HG02870 (cell line): ENCODE results near the gene JUN.

ENCODE experiments used
- ATAC-seq: cut with Tn5 transposase; IDR thresholded peaks from one replicate; pipeline ENCODE4 v1.9.1; 2021; ENCODE audit warnings: mild to moderate bottlenecking, moderate library complexity; ENCODE audit not compliant: unreplicated experiment

The JUN gene

DNA sequence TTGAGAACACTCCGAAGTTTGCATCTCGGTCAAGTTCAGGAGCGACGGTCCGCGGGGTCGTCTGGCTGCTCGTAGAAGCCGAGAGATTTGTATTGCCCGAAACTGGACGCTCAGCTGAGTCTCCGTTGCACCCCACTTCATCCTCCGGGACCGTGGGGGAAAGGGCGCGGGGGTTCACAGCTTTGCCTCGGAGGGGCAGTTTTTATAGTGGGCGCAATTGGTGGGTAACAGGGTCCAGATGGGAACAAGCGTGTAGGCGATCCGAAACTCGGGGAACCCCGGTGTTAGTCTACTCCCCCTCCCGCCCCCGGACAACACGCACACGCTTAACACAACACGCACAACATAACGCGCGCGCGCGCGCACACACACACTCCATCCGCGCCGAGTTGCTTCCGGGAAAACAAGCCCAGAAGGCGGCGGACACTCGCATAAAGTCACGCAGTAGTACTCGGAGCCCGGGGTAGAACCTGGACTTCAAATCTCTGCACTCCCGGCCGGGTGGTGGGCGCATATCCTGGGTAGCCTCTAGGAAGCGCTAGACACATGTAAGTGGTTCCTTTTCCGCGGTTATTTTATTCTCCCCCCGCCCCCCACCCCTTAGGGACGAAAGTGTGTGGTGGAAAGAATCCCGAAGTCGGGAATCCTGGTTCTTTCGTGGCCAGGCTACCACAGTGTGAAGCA, 1.1 kb upstream of the JUN start:
- no peak for ATAC-seq

DNA sequence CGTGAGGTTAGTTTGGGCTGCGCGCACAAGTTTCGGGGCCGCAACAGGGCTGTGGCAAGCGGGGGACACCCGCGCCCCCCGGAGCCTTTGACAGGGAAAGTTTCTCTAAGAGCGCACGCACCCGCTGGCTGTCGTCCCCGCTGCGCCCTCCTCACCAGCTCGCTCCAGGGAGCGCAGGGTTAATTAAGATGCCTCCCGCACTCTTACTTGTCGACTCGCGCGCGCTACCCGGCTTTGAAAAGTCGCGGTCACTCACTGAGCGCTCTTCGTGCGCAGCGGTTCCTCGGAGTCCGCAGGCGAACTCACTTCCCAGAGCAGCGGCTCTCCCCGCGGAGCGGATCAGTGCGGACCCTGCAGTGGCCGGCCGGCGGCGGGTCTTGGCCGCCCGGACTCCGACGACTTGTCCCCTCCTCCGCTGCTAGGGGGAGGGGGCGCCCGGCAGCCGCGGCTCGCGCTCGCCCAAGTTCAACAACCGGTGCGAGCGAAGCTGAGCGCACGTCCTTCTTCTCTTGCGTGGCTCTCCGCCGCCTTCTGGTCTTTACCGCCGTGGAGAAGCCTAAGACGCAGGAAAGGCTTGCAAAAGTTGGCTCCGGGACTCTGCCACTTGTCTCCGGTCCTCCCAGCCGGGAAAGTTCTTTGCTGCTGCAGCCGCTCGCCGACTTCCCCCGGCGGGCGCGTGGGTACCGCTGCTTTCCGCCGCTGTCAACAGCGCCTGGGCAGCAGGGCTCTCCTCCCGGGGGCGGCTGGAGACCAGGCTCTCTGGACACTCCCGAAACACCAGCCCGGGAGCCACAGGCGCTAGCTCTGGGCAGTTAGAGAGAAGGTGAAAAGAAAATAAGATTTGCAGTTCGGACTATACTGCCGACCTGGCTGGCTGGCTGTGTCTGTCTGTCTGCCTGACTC, 506 bp downstream of the JUN start:
- peak; percentile 6 for ATAC-seq

DNA sequence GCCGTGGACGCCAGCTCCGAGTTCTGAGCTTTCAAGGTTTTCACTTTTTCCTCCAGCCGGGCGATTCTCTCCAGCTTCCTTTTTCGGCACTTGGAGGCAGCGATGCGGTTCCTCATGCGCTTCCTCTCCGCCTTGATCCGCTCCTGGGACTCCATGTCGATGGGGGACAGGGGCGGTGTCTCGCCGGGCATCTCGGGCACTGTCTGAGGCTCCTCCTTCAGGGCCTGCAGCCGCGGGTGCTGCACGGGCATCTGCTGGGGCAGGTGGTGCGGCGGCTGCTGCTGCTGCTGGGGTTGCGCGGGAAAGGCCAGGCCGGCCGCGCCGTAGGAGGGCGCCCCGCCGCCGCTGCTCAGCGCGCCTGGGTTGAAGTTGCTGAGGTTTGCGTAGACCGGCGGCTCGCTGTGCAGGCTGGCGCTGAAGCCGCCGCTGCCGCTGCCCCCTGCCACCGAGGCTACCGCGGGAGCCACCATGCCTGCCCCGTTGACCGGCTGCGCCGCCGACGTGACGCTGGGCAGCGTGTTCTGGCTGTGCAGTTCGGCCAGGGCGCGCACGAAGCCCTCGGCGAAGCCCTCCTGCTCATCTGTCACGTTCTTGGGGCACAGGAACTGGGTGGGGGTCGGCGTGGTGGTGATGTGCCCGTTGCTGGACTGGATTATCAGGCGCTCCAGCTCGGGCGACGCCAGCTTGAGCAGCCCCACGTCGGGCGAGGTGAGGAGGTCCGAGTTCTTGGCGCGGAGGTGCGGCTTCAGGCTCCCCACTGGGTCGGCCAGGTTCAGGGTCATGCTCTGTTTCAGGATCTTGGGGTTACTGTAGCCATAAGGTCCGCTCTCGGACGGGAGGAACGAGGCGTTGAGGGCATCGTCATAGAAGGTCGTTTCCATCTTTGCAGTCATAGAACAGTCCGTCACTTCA, 1.4 kb downstream of the JUN start:
- ATAC-seq, result no peak

- no peak for ATAC-seq
These were observed 2.2 kb downstream of the JUN start for GRCh38 chr1:58781541-58782177.

DNA sequence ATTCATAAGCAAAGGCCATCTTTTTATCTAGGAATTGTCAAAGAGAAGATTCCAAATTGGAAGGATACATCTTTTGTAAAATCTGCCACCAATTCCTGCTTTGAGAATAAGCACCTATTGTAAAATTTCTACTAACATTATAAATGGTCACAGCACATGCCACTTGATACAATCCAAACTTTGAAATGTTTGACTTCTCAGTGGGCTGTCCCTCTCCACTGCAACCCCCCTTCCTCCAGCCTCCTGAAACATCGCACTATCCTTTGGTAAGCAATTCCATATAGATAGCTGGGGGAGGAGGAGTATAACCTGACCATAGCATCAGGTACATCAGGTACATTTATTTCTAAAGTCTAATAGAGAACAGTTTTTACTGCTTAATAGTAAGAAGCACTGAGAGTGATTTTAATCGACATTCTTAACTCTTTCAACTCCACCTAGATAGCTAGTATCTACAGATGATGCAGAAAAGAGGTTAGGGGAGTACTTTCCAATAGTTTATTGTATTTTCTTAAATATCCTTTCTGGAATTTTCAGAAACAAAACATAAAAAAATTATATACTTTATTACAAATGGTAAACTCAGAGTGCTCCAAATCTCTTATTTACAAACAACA, 2.9 kb downstream of the JUN start:
- no peak for ATAC-seq

GRCh38 chr1:58780411-58780810, 3.4 kb downstream of the JUN start:
- ATAC-seq, result no peak

DNA sequence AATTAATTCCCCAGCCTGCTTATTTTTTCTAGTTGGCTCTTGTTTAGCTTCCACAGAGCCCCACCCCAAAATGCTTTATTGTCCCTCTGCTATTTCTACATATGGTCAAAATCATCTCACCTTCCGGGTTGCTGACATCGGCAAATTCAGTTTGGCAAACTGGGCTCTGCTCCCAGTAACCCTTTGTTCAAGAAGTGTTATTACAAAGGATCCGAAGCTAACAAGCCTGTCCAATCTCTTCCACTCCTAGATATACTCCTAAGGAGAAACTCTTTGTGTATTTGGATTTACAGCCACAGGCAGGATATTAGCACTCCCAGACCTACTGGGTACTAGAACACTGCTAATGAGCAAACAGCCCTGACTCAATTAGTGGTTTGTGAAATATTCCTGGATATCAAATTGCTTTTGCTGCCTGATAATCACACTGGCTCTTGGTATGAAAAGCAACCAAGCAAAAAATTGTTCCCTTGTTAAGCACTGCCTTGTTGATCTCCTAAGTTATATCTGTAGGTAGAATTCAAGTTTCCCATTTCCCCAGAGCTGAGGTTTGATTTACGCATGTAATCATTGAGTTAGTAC, 4.0 kb downstream of the JUN start:
- no peak for ATAC-seq

- no peak for ATAC-seq
These were observed 4.6 kb downstream of the JUN start for GRCh38 chr1:58779059-58779754.

DNA sequence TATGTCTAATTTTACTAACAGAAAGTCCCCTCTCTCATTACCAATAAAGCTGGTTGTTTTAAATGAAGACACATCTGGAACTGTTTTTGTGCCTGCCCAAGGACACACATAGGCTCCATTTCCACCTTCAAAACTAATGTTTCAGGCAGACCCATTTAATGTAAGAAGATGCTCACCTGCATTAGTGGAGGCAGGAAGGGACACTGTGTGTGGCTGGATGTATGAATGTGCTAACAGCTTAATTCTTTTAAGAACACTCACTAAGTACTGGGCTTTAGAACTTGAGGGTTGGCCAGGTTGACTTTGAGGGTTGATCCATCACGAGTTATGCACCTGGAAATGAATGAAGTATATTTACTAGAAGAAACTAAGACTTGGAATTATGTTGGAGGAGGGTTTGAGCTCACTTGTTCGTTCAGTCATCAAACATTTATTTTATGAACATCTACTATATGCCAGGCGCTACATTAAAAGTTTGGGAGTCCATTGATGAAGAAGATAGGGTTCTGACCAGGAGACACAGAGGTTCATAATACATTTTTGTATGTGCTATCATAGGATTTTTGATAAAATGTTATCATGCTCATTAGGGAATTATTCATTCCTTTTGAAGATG, 5.4 kb downstream of the JUN start:
- no peak for ATAC-seq

GRCh38 chr1:58774027-58774426, 9.8 kb downstream of the JUN start:
- no peak for ATAC-seq

- ATAC-seq, result peak; percentile 58
These were observed 10.4 kb downstream of the JUN start for GRCh38 chr1:58773406-58773840.

DNA sequence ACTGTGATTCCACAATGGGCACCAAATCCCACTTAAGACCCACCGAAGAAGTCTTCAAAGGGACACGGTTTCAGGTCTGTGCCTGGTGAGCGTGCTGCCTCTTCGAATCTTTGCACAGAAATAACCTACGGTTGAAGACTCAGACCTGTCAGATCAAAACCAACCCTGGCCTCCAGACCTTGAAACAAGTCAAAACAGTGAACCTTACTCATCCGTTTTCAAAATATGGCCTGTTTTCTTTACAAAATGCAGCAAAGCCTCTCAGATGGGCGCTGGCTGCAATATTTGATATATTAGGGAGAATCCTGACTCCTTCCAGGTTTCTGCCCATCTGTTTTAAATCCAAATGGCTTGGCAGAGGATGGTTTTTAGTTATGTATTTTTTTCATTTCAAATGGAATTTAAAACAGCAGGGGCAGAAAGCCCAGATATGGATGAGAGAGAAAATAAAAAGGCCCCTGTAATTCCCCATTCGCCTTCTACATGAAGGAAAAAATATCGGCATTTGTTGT, 14.0 kb downstream of the JUN start:
- ATAC-seq, result no peak

DNA sequence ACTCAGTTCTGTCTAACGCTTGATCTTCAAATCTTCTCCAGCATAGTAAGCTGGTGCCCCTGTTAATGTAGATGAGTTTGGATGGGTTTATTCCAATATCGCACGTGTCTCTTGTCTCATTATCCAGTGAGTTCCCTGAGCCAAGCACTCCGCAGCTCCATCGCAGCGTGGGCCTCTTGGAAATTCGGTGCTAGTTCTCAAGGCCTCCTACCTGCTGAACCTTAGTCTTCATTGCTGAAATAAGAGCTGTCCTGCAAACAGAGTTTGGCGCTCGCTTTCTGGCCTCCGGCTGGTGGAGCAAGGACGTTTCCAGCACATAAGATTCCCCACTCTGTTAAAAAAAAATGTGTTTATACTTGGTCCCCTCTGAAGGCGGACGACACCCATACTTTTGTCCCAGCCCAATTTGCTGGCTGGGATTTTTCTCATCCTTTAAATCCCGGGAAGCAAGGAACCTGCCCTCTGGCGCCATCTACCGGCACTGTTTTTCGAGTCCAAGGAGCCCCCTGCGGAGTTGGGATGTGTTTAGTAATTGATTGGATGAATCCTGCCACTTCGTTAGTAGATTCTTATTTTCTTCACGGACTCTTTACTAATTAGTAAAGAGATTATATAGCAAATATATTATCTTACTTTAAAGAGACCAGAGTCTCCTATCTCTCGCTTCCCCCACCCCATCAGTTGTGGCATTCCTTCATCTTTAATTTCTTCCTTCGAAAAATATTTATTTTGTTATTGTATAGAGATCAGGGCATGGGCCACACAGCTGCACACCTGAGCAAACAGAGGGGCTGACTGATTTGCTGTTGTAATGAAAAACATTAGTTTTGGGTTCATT, 14.7 kb downstream of the JUN start:
- no peak for ATAC-seq

DNA sequence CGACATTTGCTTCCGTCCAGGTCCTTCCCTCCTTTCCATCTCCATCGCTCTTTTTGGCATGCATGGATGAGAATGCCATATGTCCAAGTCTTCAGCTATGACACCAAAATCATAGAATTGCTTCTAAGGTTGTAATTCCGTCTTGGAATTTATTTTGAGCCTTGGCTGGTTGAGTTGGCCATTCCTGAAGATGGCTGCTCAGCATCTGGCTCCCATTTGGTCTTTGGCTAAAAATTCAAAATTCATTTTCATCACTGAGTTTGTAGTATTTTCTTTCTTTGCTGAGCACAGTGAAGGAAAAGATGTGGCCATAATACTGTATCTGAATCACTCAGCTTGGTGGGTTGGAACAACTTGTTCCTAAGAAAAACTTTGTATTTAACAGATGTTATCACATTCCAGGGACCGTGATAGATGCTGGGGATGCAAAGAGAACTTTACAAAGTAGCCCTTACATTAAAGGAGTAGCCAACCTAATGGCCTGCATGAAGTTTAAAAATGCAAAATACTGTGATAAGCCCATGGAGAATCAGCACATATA, 15.6 kb downstream of the JUN start:
- ATAC-seq, result no peak

DNA sequence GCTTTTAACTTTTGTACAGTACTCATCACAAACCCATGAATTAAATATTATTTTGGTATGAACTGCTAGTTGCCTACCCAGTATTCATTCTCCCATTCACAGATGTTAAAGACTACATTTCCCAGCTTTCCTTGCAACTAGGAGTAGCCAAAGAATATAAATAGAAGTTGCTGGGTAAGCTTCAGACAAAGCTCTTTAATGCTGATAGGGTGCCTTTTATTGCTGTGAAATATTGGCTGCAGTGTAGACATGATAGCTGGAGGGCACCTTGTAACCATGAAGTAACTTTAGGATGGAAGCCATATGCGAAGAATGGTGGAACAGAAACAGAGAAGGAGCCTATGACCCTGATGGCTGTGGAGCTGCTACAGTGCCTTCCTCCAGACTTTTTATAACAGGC, 16.7 kb downstream of the JUN start:
- no peak for ATAC-seq

DNA sequence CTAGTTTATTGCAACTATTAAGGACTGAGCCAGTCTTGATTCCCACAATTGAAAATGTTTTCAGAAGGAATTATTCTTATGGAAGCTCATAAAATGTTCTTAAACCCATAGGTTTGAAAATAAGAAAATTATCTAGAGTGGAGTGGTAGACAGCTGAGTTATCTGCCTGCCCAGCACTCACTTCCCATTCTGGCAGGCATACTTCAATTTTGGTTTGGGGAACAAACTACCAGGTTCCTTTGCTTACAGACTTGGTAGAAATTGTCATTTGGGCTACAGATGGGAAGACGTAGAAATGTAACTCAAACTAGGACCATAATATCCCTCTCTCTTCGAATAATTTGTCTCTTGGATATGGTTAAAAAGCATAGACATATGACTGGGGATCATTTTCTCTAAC, 18.4 kb downstream of the JUN start:
- no peak for ATAC-seq

GRCh38 chr1:58765006-58765405, 18.8 kb downstream of the JUN start:
- ATAC-seq, result no peak
